Measurements from ENCODE around the gene ADK. TPM values are rescaled to one million over a fixed set of nuclear protein-coding genes. Genes with fewer than 3 reads are reported as not detected.

ADK gene
- total and polyA plus RNA-seq, 2 of the 4 experiments (the other 2 are of a cell fraction) = 30.6 to 40.9 TPM

- Histone ChIP-seq H3K4me3 (ENCODE audit: insufficient read depth, low read depth, low read length) (no peak overlapping the region), H2BK120ac (ENCODE audit: low read depth, low read length) (no peak overlapping the region), H3K14ac (replicated peaks; ENCODE audit: low read depth, low read length) (no peak overlapping the region), H3K27me3 (ENCODE audit: control insufficient read depth, insufficient read depth, low read length) (no peaks in the 10 kb centered on the region), H2AK5ac (ENCODE audit: low read depth, low read length) (no peak overlapping the region), H2BK15ac (ENCODE audit: low read depth, low read length) (no peak overlapping the region), H3K18ac (ENCODE audit: low read depth, low read length) (no peak overlapping the region), H3K4me2 (ENCODE audit: low read depth, low read length) (no peak overlapping the region), H3K27ac (ENCODE audit: insufficient read depth, low read length) (no peak overlapping the region), H3K9me1 (ENCODE audit: insufficient read depth, low read length) (no peaks in the 10 kb centered on the region), H3K4me1 (ENCODE audit: control insufficient read depth, insufficient read depth, low read length) (peaks cover 3% of the 10 kb centered on the region; the same call in 1 of the 2 replicates), H4K8ac (ENCODE audit: low read depth in 2 of 2, low read length in 2 of 2) (no peak overlapping the region), H4K5ac (ENCODE audit: low read depth, low read length) (no peak overlapping the region), H2BK20ac (ENCODE audit: low read depth, low read length) (no peak overlapping the region), H3K9ac (ENCODE audit: low read depth, low read length) (no peak overlapping the region), H3K9me3 (ENCODE audit: control insufficient read depth, insufficient read depth, low read length) (no peaks in the 10 kb centered on the region), H2AFZ (replicated peaks; ENCODE audit: low read length, poor library complexity) (no peak overlapping the region), H3K56ac (ENCODE audit: extremely low read depth, insufficient read depth, low read length) (no peak overlapping the region), H3K4ac (ENCODE audit: low read depth, low read length) (no peak overlapping the region), H2AK9ac (replicated peaks; ENCODE audit: low read depth, low read length, poor library complexity) (no peak overlapping the region), H2BK5ac (ENCODE audit: low read depth, low read length, poor library complexity, severe bottlenecking) (no peak overlapping the region), H4K91ac (ENCODE audit: insufficient read depth, low read depth, low read length) (no peak overlapping the region), H3K79me1 (ENCODE audit: low read depth in 1 of 2, low read length in 2 of 2) (no peaks in the 10 kb centered on the region), H3K36me3 (ENCODE audit: control insufficient read depth, insufficient read depth, low read length) (no peaks in the 10 kb centered on the region), H3K23ac (ENCODE audit: low read depth, low read length) (no peak overlapping the region), H4K20me1 (ENCODE audit: insufficient read depth, low read length) (no peaks in the 10 kb centered on the region)
- TF ChIP-seq CHD1 (IDR thresholded peaks at IDR 0.05; ENCODE audit: low read depth, low read length) (no peak), MXI1 (IDR thresholded peaks at IDR 0.05; ENCODE audit: borderline replicate concordance, low read depth, low read length) (no peak), MAFK (IDR thresholded peaks at IDR 0.05; ENCODE audit: low read depth, low read length) (no peak), RAD21 (IDR thresholded peaks at IDR 0.05; ENCODE audit: low read length) (no peak), CEBPB (IDR thresholded peaks at IDR 0.05; ENCODE audit: low read depth, low read length) (no peak), SMC3 (IDR thresholded peaks at IDR 0.05; ENCODE audit: low read depth, low read length) (no peak), NFE2L2 (IDR thresholded peaks at IDR 0.05; ENCODE audit: low read depth, low read length) (no peak), BHLHE40 (IDR thresholded peaks at IDR 0.05; ENCODE audit: low read depth, low read length) (no peak), RFX5 (IDR thresholded peaks at IDR 0.05; ENCODE audit: low read depth, low read length) (no peak), MAZ (IDR thresholded peaks at IDR 0.05; ENCODE audit: borderline replicate concordance, low read depth, low read length) (no peak), POLR2A (IDR thresholded peaks at IDR 0.05; ENCODE audit: low read depth, low read length) (no peak), FOS (IDR thresholded peaks at IDR 0.05; ENCODE audit: low read depth, low read length) (no peak), RCOR1 (IDR thresholded peaks at IDR 0.05; ENCODE audit: insufficient replicate concordance, low read length) (no peak), ELK1 (IDR thresholded peaks at IDR 0.05; ENCODE audit: borderline replicate concordance, low read depth, low read length) (no peak)
- TF ChIP-seq, protein P1, sequence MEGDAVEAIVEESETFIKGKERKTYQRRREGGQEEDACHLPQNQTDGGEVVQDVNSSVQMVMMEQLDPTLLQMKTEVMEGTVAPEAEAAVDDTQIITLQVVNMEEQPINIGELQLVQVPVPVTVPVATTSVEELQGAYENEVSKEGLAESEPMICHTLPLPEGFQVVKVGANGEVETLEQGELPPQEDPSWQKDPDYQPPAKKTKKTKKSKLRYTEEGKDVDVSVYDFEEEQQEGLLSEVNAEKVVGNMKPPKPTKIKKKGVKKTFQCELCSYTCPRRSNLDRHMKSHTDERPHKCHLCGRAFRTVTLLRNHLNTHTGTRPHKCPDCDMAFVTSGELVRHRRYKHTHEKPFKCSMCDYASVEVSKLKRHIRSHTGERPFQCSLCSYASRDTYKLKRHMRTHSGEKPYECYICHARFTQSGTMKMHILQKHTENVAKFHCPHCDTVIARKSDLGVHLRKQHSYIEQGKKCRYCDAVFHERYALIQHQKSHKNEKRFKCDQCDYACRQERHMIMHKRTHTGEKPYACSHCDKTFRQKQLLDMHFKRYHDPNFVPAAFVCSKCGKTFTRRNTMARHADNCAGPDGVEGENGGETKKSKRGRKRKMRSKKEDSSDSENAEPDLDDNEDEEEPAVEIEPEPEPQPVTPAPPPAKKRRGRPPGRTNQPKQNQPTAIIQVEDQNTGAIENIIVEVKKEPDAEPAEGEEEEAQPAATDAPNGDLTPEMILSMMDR (conservative IDR thresholded peaks at IDR 0.05; ENCODE audit: low read depth, low read length) = no peak
- TF ChIP-seq, protein P2, sequence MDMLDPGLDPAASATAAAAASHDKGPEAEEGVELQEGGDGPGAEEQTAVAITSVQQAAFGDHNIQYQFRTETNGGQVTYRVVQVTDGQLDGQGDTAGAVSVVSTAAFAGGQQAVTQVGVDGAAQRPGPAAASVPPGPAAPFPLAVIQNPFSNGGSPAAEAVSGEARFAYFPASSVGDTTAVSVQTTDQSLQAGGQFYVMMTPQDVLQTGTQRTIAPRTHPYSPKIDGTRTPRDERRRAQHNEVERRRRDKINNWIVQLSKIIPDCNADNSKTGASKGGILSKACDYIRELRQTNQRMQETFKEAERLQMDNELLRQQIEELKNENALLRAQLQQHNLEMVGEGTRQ (IDR thresholded peaks at IDR 0.05; ENCODE audit: low read depth, low read length) = no peak
- CTCF ChIA-PET = no interaction called here
- ATAC-seq (ENCODE audit: low read depth) (no peak), DNase-seq (no peak)
- intact Hi-C loops (cut with micrococcal nuclease) (no loop called here), dilution Hi-C loops (cut with HindIII; ENCODE audit: low sequenced_read_pairs, unreplicated experiment) (no loop called here), in situ Hi-C loops (cut with MboI; ENCODE audit: low sequenced_read_pairs) (no loop called here)
- WGBS, 2 experiments (ENCODE audit: extremely low coverage in 2 of 2, insufficient read length in 1 of 2) = no CpG with 5 or more reads among the region's 1 CpG
- BruUV-seq (replicated peaks) = no TSS peak
- POLR2A ChIA-PET (ENCODE audit: unreplicated experiment) = no interaction called here
Measured at GRCh38 chr10:74685564-74685963, 534.5 kb downstream of the ADK start.

Data from IMR-90 (cell line).